AG04449 (cell line): ENCODE results near the gene CHMP4B.

Experiments used
- CTCF ChIA-PET: fragments of 350-600 bp; formaldehyde crosslinking; extraction: SDS; loops from one replicate; lab custom pipeline; 2021; ENCODE audit warnings: antibody characterized with exemption; lab: Yijun Ruan, JAX
- POLR2A ChIA-PET: fragments of 400-600, 350-600 bp; formaldehyde crosslinking; extraction: SDS; loops from one replicate; lab custom pipeline; 2020; ENCODE audit warnings: antibody characterized with exemption, inconsistent platforms; lab: Yijun Ruan, JAX
- DNase-seq: peaks from one replicate; pipeline ENCODE4 v3.0.0-alpha.2; 2010; ENCODE audit warnings: low read depth, low spot score
- H3K4me3 ChIP-seq: 2 replicates; pipeline ENCODE4 v1.5.1; 2011; ENCODE audit warnings: low read depth, mild to moderate bottlenecking, control low read depth, low read length
- TF ChIP-seq, protein P1 (sequence below): IDR thresholded peaks from one replicate; pipeline ENCODE4 v1.5.1; 2011; ENCODE audit warnings: mild to moderate bottlenecking, moderate library complexity, low read length, control low read depth, inconsistent platforms; ENCODE audit not compliant: insufficient read depth; ENCODE audit errors: missing control alignments

Gene CHMP4B

GRCh38 chr20:33882481-33882880 is 71.3 kb downstream of the CHMP4B start:
- POLR2A ChIA-PET, result no interaction called here

DNA sequence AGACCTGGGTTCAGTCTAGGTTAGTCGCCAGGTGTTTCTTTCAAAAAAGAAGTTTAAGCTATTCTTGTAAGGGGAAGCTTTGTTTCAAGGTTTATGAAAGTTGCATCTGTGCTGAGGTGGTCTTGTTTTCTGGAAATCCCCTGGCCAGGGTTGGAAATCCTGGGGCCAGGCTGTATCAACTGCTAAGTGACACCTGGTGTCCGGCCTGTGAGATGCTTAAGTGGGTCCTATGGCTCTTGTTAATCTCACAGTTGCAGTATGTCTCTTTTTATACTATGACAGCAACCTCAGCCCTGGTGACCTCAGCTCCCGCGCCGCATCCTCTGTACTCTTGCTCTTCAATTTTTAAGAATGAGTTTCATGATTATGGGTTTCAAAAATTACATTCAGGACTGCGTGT is 72.0 kb downstream of the CHMP4B start:
- no peak for DNase-seq
- POLR2A ChIA-PET, result no interaction called here
- CTCF ChIA-PET, result no interaction called here
- H3K4me3 ChIP-seq, result no peak overlapping the region
- TF ChIP-seq, protein P1, sequence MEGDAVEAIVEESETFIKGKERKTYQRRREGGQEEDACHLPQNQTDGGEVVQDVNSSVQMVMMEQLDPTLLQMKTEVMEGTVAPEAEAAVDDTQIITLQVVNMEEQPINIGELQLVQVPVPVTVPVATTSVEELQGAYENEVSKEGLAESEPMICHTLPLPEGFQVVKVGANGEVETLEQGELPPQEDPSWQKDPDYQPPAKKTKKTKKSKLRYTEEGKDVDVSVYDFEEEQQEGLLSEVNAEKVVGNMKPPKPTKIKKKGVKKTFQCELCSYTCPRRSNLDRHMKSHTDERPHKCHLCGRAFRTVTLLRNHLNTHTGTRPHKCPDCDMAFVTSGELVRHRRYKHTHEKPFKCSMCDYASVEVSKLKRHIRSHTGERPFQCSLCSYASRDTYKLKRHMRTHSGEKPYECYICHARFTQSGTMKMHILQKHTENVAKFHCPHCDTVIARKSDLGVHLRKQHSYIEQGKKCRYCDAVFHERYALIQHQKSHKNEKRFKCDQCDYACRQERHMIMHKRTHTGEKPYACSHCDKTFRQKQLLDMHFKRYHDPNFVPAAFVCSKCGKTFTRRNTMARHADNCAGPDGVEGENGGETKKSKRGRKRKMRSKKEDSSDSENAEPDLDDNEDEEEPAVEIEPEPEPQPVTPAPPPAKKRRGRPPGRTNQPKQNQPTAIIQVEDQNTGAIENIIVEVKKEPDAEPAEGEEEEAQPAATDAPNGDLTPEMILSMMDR, result no peak

More at GRCh38 chr20:33882481-33882880, 71.3 kb downstream of the CHMP4B start:
- CTCF ChIA-PET, result no interaction called here
- DNase-seq, result no peak
- TF ChIP-seq, protein P1, result no peak
- H3K4me3 ChIP-seq, result no peak overlapping the region

DNA sequence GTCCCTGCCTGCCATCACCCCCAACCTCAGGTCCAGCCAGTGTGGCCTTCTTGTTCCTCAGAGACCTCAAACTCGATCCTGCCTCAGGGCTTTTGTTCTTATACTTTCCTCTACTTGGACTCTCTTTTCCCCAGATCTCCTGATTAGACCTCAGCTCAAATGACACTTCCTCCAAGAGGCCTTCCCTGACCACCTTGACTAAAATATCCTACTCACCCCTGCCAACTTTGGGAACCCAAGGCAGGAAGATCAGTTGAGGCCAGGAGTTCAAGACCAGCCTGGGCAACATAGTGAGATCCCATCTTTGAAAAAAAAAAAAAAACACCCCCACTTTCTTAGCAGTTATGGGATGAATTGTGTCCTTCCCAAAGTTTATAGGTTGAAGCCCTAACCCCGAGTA is 73.5 kb downstream of the CHMP4B start:
- CTCF ChIA-PET, result no interaction called here
- POLR2A ChIA-PET, result no interaction called here

DNA sequence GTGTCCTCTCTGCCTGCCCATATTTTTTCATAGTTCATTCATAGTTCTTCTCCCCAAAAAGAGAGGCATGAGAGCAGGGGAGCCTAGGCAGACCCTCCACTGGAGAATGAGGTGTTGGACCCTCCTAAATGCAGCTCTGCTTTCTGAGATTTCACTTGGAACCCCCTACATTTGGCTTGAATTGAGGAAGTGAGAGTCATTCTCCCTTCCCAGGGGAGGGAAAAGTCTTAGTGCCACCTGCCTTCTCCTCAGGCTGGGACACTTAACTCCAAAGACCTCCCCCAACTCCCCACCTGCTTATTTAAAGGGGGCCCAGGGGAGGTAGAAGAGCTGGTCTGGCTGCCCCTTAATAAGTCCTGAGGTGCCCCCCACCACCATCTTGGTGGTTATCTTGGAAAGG is 78.2 kb downstream of the CHMP4B start:
- TF ChIP-seq, protein P1, result no peak
- ChIA-PET CTCF (no interaction called here), POLR2A (no interaction called here)
- no peak overlapping the region for H3K4me3 ChIP-seq
- DNase-seq, result no peak

More for the DNA sequence above, 73.5 kb downstream of the CHMP4B start:
- TF ChIP-seq, protein P1, result no peak
- H3K4me3 ChIP-seq, result no peak overlapping the region
- no peak for DNase-seq

DNA sequence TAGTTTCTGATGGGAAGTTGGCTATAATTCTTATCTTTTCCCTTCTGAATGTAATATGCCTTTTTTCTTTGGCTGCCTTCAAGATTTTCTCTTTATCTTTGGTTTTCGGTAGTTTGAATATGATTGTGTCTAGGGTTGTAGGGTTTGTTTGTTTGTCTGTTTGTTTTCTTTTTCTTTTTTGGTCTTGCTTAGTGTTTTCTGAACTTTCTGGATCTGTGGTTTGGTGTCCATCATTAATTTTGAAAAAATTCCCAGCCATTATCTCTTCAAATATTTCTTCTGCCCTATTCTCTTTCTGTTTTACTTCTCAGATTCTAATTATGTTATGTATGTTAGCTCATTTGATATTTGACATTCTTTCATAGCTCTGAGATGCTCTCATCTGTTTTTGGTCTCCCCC is 79.4 kb downstream of the CHMP4B start:
- TF ChIP-seq, protein P1, result no peak
- ChIA-PET CTCF (interaction anchor here (0.8 kb wide), 1 partner anchor 24 kb away, joined by 3 read pairs; no protein-coding TSS in a partner anchor), POLR2A (no interaction called here)
- no peak overlapping the region for H3K4me3 ChIP-seq
- no peak for DNase-seq

GRCh38 chr20:33893314-33893713 is 82.2 kb downstream of the CHMP4B start:
- CTCF ChIA-PET, result interaction anchor here (1.3 to 2.9 kb wide), 3 partner anchors 15 to 169 kb away, joined by 4 to 8 read pairs (median 5); no protein-coding TSS in a partner anchor

More at GRCh38 chr20:33893314-33893713, 82.2 kb downstream of the CHMP4B start:
- TF ChIP-seq, protein P1, result no peak
- POLR2A ChIA-PET, result no interaction called here
- DNase-seq, result peak; percentile 41
- no peak overlapping the region for H3K4me3 ChIP-seq
